K562 (cell line): ENCODE results near the gene B4GALNT3. TPM values are rescaled to one million over a fixed set of nuclear protein-coding genes. Genes with fewer than 3 reads are reported as not detected.

Experiments used
- ATAC-seq: fragments of 200-7000 bp; cut with Tn5 transposase; 3 replicates; pipeline ENCODE4 v1.9.1; 2020; ENCODE audit warnings: moderate library complexity
- BruUV-seq: library from RNA; stranded (reverse); fragments of 400-500 nt; replicated peaks from 2 replicates; lab custom pipeline; 2021; lab: Mats Ljungman, UMichigan
- CTCF ChIA-PET: fragments of 300-600 bp; formaldehyde crosslinking; extraction: SDS; loops from one replicate; lab custom pipeline; 2021; ENCODE audit warnings: low intra/inter-chr PET ratio; lab: Yijun Ruan, JAX
- POLR2A ChIA-PET: fragments of 300-600, 350-650 bp; sonication (Branson Sonifier 250); formaldehyde crosslinking; extraction: SDS; loops from one replicate; lab custom pipeline; 2021; ENCODE audit warnings: antibody characterized with exemption, inconsistent platforms; lab: Yijun Ruan, JAX
- DNase-seq, 4 experiments: peaks; one replicate each; pipeline versions ENCODE4 v3.0.0 to v3.0.0-alpha.2; 2011 to 2018; ENCODE audit warnings: low spot score in 3 of 4, mixed read lengths in 3 of 4; ENCODE audit errors: extremely low read depth in 1 of 4
- FAIRE-seq: peaks from 2 replicates; lab custom pipeline; 2011; peaks lifted over from hg19 to GRCh38; lab: Jason Lieb, UNC
- H2AFZ ChIP-seq: 2 replicates; pipeline ENCODE4 v1.6.0; 2011; ENCODE audit warnings: low read depth, low read length, control low read depth, inconsistent platforms
- H3K27ac ChIP-seq: fragments of 200-600 bp; 3 replicates; pipeline ENCODE4 v1.8.0; 2011; ENCODE audit warnings: low read depth, mild to moderate bottlenecking, control low read depth, inconsistent platforms, low read length, moderate library complexity, mixed read lengths; ENCODE audit errors: extremely low read depth
- H3K27me3 ChIP-seq, 2 experiments: fragments of 300-600 bp in 1 of 2; 2 replicates in 1 of 2; 3 replicates in 1 of 2; pipeline versions ENCODE4 v1.6.0 to v1.8.0; 2011; ENCODE audit warnings: inconsistent platforms in 2 of 2, low read length in 2 of 2, mild to moderate bottlenecking in 1 of 2, mixed read lengths in 1 of 2, moderate library complexity in 1 of 2; ENCODE audit not compliant: control insufficient read depth in 2 of 2, insufficient read depth in 2 of 2
- H3K36me3 ChIP-seq: fragments of 300-600 bp; 3 replicates; pipeline ENCODE4 v1.8.0; 2011; ENCODE audit warnings: mild to moderate bottlenecking, low read length, inconsistent platforms; ENCODE audit not compliant: control insufficient read depth, insufficient read depth
- H3K4me1 ChIP-seq, 2 experiments: fragments of 200-600 bp in 1 of 2; replicated peaks in 1 of 2; 2 replicates in 1 of 2; 3 replicates in 1 of 2; pipeline versions ENCODE4 v1.5.1 to v1.8.0; 2011; ENCODE audit warnings: inconsistent platforms in 2 of 2, low read length in 2 of 2, mild to moderate bottlenecking in 1 of 2, mixed read lengths in 1 of 2, moderate library complexity in 1 of 2; ENCODE audit not compliant: control insufficient read depth in 2 of 2, insufficient read depth in 2 of 2
- H3K4me2 ChIP-seq: 2 replicates; pipeline ENCODE4 v1.6.1; 2011; ENCODE audit warnings: low read length, control low read depth, inconsistent platforms, mixed read lengths; ENCODE audit not compliant: insufficient read depth
- H3K4me3 ChIP-seq: fragments of 200-600 bp; sonication (generic), shearing (Covaris generic); 2 replicates; pipeline ENCODE4 v1.5.1; 2016; ENCODE audit warnings: control low read depth, inconsistent platforms
- H3K79me2 ChIP-seq: fragments of 200-600 bp; 3 replicates; pipeline ENCODE4 v1.8.0; 2011; ENCODE audit warnings: low read length, inconsistent platforms; ENCODE audit not compliant: control insufficient read depth, insufficient read depth
- H3K9ac ChIP-seq, 2 experiments: 2 replicates each; pipeline versions ENCODE4 v1.6.0 to v1.6.1; 2011; ENCODE audit warnings: low read depth in 2 of 2, low read length in 2 of 2, control low read depth in 1 of 2, inconsistent platforms in 1 of 2, mild to moderate bottlenecking in 1 of 2, mixed read lengths in 1 of 2; ENCODE audit not compliant: insufficient read depth in 1 of 2
- H3K9me1 ChIP-seq: one replicate; pipeline ENCODE4 v1.6.0; 2011; ENCODE audit warnings: inconsistent platforms, mild to moderate bottlenecking, low read length, moderate library complexity; ENCODE audit not compliant: control insufficient read depth, insufficient read depth
- H3K9me3 ChIP-seq: replicated peaks from 2 replicates; pipeline ENCODE4 v1.5.1; 2011; ENCODE audit warnings: low read depth, low read length, inconsistent platforms; ENCODE audit not compliant: control insufficient read depth, insufficient read depth
- H4K20me1 ChIP-seq: replicated peaks from 2 replicates; pipeline ENCODE4 v1.6.1; 2011; ENCODE audit warnings: low read length, inconsistent platforms, mixed read lengths; ENCODE audit not compliant: control insufficient read depth, insufficient read depth
- ATF6 ChIP-seq: sonication (generic); formaldehyde crosslinking; IDR thresholded peaks from 2 replicates; pipeline ENCODE4 v1.4.0; 2020; ENCODE audit warnings: mild to moderate bottlenecking, missing genetic modification reagents
- ATF7 ChIP-seq: fragments of 450-650 bp; IDR thresholded peaks from 2 replicates; pipeline ENCODE4 v1.7.1; 2014; ENCODE audit warnings: mild to moderate bottlenecking, moderate library complexity
- CTCF ChIP-seq, 3 experiments: IDR thresholded peaks in 2 of 3; conservative IDR thresholded peaks in 1 of 3; 2 replicates each; pipeline ENCODE4 v1.5.1; 2011 to 2012; ENCODE audit warnings: low read length in 3 of 3, mild to moderate bottlenecking in 3 of 3, control low read depth in 2 of 3, improper control_type of control experiment in 1 of 3, inconsistent platforms in 1 of 3, low read depth in 1 of 3, mixed read lengths in 1 of 3, moderate library complexity in 1 of 3; ENCODE audit not compliant: insufficient read depth in 2 of 3
- ELF1 ChIP-seq: fragments of 200-800 bp; sonication (Bioruptor generic); IDR thresholded peaks from 2 replicates; pipeline ENCODE4 v1.6.1; 2016; ENCODE audit warnings: missing genetic modification characterization, missing compliant biosample characterization
- FOSL1 ChIP-seq: fragments of 200-800 bp; sonication (Bioruptor generic); conservative IDR thresholded peaks from 2 replicates; pipeline ENCODE4 v1.6.1; 2016; ENCODE audit warnings: missing genetic modification characterization, missing compliant biosample characterization
- FOXK1 ChIP-seq: sonication (generic); formaldehyde crosslinking; IDR thresholded peaks from 2 replicates; pipeline ENCODE4 v1.8.0; 2022; ENCODE audit warnings: missing genetic modification reagents, mild to moderate bottlenecking, borderline replicate concordance
- HINFP ChIP-seq: fragments of 450-650 bp; conservative IDR thresholded peaks from 2 replicates; pipeline ENCODE4 v1.6.1; 2016; ENCODE audit warnings: missing genetic modification characterization, low read depth, mild to moderate bottlenecking, control low read depth, missing compliant biosample characterization
- PHF8 ChIP-seq: fragments of 200-600 bp; sonication (generic); IDR thresholded peaks from 2 replicates; pipeline ENCODE4 v1.6.1; 2012; ENCODE audit warnings: mixed run types, mild to moderate bottlenecking, inconsistent platforms, low read length, moderate library complexity, borderline replicate concordance
- PRPF4 ChIP-seq: fragments of 200-400 bp; formaldehyde crosslinking; IDR thresholded peaks from one replicate; pipeline ENCODE4 v1.6.1; 2017; ENCODE audit warnings: low read length, low read depth, mild to moderate bottlenecking; ENCODE audit not compliant: insufficient read depth, poor library complexity, severe bottlenecking
- STAG1 ChIP-seq: sonication (generic); formaldehyde crosslinking; IDR thresholded peaks from 2 replicates; pipeline ENCODE4 v1.5.0; 2020; ENCODE audit warnings: missing genetic modification reagents, borderline replicate concordance
- TAL1 ChIP-seq: fragments of 450-650 bp; IDR thresholded peaks from 2 replicates; pipeline ENCODE4 v1.6.1; 2016; ENCODE audit warnings: mild to moderate bottlenecking
- TFE3 ChIP-seq: fragments of 450-650 bp; formaldehyde crosslinking; IDR thresholded peaks from 2 replicates; pipeline ENCODE4 v1.4.0; 2020; ENCODE audit warnings: mild to moderate bottlenecking, mixed read lengths
- ZNF121 ChIP-seq: sonication (generic); formaldehyde crosslinking; conservative IDR thresholded peaks from 2 replicates; pipeline ENCODE4 v1.8.0; 2022; ENCODE audit warnings: missing genetic modification reagents
- WGBS: fragments of 100-300 bp; shearing (Covaris generic); methylation state at CpG from one replicate; pipeline ENCODE4 v1.1.6; 2016; ENCODE audit warnings: low coverage, mixed read lengths; ENCODE audit not compliant: insufficient coverage; ENCODE audit errors: missing lambda C conversion rate; 5-methylcytosine and 5-hydroxymethylcytosine counted together
- in situ Hi-C: fragments of 300-500 bp; cut with MboI; formaldehyde crosslinking; loops from 4 replicates; pipeline ENCODE4 v1.15.0; 2018; ENCODE audit warnings: inconsistent platforms, mixed read lengths
- intact Hi-C: fragments of 100-400 bp; cut with micrococcal nuclease; formaldehyde crosslinking; loops from 2 replicates; pipeline ENCODE4 v1.14.2; 2022
- polyA plus RNA-seq, 8 experiments: library from polyadenylated mRNA; depleted of rRNA in 4 of 8; stranded (reverse) in 5 of 8; unstranded in 3 of 8; fragments of >200 nt; fragmentation: Nextera tagmentation in 2 of 8; fragmentation: Illumina TruSeq in 1 of 8; extraction: Ambion mirVana in 2 of 8; extraction: Trizol in 1 of 8; gene quantifications; 2 replicates each; pipeline versions ENCODE4 v1.2.1 to v1.2.3, GENCODE V29; 2011 to 2014; ENCODE audit warnings: inconsistent platforms in 1 of 8, missing spikeins in 1 of 8
- total RNA-seq, 7 experiments: library from RNA; depleted of rRNA in 6 of 7; stranded (reverse); fragments of >200 nt in 6 of 7; fragmentation: Illumina TruSeq in 2 of 7; extraction: Trizol in 2 of 7; gene quantifications; 2 replicates each; pipeline versions ENCODE4 v1.2.1 to v1.2.3, GENCODE V29; 2011 to 2021; ENCODE audit warnings: low replicate concordance in 1 of 7

B4GALNT3 gene
- total and polyA plus RNA-seq, 9 of the 15 experiments (the other 6 are each of a cell fraction or from before 2014, with no cell fraction given) = 0.04 to 0.36 (median 0.10) TPM; not detected in 6

GRCh38 chr12:452667-453210 lies 7.0 kb upstream of the B4GALNT3 start:
- H3K79me2 ChIP-seq = no peaks in the 10 kb centered on the region
- ChIA-PET POLR2A (no interaction called here), CTCF (interaction anchor here (0.5 to 4.9 kb wide), 6 partner anchors 9 to 497 kb away, joined by 3 to 48 read pairs (median 5); partner anchors contain the start of gene RAD52)
- H3K4me1 ChIP-seq = peaks cover 0 to 11% of the 10 kb centered on the region in 2 experiments; a peak in 2 of 5 replicates
- no peak for FAIRE-seq
- no peak overlapping the region for H3K4me3 ChIP-seq
- no TSS peak for BruUV-seq
- H3K4me2 ChIP-seq = no peak overlapping the region
- no peaks in the 10 kb centered on the region for H3K9me1 ChIP-seq
- peak in 3 of 4 experiments; percentile 22 to 51 (median 48) for DNase-seq
- no peak overlapping the region for H2AFZ ChIP-seq
- no peaks in the 10 kb centered on the region for H3K36me3 ChIP-seq
- no peak overlapping the region for H3K9ac ChIP-seq
- H4K20me1 ChIP-seq = no peaks in the 10 kb centered on the region
- in situ Hi-C loops (no loop called here), intact Hi-C loops (no loop called here)
- peaks cover 2 to 9% of the 10 kb centered on the region in 2 experiments; a peak in 1 of 5 replicates for H3K27me3 ChIP-seq
- no peak overlapping the region for H3K27ac ChIP-seq
- WGBS = 64% methylated on average over 10 of the region's 25 CpGs
- peak; percentile 84 for ATAC-seq
- no peaks in the 10 kb centered on the region; the same call in 1 of the 2 replicates for H3K9me3 ChIP-seq
- TF ChIP-seq CTCF (IDR thresholded peaks at IDR 0.05 in 2 of 3, conservative IDR thresholded peaks at IDR 0.05 in 1 of 3; ENCODE audit: insufficient read depth in 2 of 3, low read depth in 1 of 3, low read length in 3 of 3) (peak in 1 of 3 experiments; percentile 78; a peak in 2 of 6 replicates), FOXK1 (CRISPR knock-in tag) (no peak), PHF8 (no peak), PRPF4 (peak; percentile 39), HINFP (no peak), ATF6 (CRISPR knock-in tag) (no peak), TFE3 (CRISPR knock-in tag) (no peak), TAL1 (no peak), ELF1 (no peak), ZNF121 (CRISPR knock-in tag) (peak; percentile 74), FOSL1 (no peak), STAG1 (CRISPR knock-in tag) (no peak), ATF7 (no peak)
